Jurkat, Clone E6-1 (cell line): ENCODE data around the gene YWHAB.

ENCODE experiments used
- DNase-seq: peaks from one replicate; pipeline ENCODE4 v3.0.0-alpha.2; 2011; ENCODE audit warnings: low read depth, low spot score
- H3K4me3 ChIP-seq: 2 replicates; pipeline ENCODE4 v1.5.1; 2011; ENCODE audit warnings: mild to moderate bottlenecking, low read length, control low read depth, moderate library complexity

The YWHAB gene

DNA sequence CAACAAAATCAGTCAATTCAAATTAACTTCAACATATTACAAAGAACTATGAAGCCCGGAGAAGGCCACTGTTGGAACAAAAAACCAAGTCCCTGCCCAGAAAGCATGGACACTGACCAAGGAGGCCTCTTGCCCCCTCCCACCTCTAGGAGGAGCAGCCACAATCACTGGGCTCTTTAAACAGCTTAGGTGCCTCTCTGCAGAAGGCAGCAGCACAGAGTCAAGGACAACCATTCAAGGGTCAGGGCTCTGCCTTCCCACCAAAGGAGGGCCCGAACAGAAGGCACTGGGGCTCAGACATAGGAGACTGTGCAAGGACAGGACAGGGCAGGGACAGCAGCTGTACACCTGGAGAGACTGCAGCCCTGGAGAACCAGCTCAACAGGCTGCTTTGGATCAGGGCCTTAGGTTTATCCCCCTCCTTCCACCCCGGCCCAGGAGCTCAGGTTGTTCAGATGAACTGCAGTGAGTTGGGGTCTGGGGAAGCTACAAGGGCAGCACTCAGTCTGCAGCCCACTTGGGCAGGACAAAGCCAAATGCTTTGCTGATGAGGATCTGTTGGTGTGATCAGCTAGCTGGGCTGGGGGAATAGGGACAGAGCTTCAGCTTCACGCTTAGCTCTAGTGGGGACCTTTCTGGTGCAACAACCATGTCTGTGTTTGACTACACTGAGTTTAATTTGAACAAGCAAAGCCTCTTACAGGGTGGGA, 56.9 kb downstream of the YWHAB start:
- DNase-seq, result no peak
- H3K4me3 ChIP-seq, result no peak overlapping the region

DNA sequence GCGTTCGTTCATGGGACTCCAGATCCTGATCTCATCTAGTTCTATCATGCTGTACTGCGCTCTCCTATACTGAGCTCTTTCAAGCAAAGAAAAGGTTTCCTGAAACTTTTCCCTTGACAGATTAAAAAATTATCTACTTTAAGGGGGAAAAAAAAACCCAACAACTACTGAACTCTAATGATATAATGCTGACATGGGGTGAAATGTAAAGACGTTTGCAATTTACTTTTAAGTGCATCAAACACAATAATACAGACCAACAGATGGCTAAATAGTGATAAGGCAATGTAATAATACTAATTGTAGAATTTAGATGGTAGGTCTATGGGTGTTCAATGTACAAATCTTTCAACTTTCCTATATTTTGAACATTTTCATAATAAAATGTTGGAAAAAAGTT, 58.3 kb downstream of the YWHAB start:
- no peak overlapping the region for H3K4me3 ChIP-seq
- DNase-seq, result no peak

DNA sequence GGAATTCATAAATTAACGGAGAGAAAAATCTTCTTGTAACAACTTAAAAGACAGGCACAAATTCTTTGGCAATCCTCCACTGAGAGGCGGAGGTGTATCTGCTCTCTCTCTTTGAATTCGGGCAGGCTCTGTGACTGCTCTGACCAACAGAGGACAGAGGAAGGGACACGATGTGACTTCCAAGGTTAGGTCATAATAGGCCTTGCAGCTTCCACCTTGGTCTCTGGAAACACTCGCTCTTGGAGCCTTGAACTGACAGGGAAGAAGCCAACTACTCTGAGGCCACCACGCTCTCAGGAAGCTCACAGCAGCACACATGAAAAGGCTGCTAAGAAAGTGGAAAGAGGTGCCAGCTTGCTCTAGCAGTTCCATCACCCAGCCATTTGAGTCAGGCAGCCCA, 59.8 kb downstream of the YWHAB start:
- no peak overlapping the region for H3K4me3 ChIP-seq
- no peak for DNase-seq

DNA sequence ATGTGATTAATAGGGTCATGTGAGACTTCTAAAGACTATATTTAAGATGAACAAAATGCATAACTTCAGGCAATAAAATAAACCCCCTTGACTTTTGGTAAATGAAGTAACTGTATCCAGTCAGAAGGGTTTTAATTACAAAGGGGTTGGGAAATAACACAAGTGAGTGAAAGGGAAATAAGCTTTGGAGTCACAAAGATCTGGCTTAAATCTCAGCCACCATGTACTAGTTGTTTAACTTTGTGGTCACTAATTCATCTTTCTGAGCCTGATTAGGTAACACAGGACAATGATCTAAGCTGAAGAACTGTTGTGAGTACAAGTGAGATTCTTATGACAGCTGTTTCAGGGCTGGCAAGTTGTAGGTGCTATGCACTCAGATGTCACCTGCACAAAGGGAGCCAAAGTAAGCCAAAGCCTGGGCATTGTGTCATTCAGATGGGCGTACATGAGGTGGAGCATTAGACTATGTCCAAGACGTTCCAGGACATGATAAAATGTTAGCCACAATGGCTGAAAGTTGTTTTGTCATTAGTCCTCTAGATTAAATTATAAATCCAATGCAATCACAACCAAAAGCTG, 60.9 kb downstream of the YWHAB start:
- no peak overlapping the region for H3K4me3 ChIP-seq
- no peak for DNase-seq

- DNase-seq, result no peak
- H3K4me3 ChIP-seq, result no peak overlapping the region
These were observed 62.6 kb downstream of the YWHAB start for GRCh38 chr20:44948107-44948506.

- no peak for DNase-seq
- H3K4me3 ChIP-seq, result no peak overlapping the region
These were observed 63.0 kb downstream of the YWHAB start for GRCh38 chr20:44948513-44948912.

- H3K4me3 ChIP-seq, result no peak overlapping the region
- DNase-seq, result no peak
These were observed 64.9 kb downstream of the YWHAB start for GRCh38 chr20:44950368-44950767.

GRCh38 chr20:44952731-44953130, 67.2 kb downstream of the YWHAB start:
- DNase-seq, result no peak
- no peak overlapping the region for H3K4me3 ChIP-seq

DNA sequence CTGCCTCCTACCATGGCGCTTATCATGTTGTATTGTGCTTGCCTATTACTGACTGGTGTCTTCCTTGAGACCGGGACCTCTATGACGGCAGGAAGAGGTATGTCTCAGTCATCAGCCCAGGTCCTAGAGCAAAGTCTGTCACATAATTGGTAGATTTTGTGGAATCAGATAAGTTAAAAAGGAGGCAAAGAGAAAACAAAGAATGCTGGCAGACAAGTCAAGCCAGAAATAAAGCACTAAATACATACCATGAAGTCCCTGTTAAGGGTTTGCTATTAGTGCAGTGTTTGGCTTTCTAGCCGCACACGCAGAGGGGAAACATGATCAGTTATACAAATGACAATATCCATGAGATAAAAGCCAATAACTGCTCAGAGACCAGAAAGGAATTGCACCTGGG, 68.7 kb downstream of the YWHAB start:
- no peak overlapping the region for H3K4me3 ChIP-seq
- no peak for DNase-seq

DNA sequence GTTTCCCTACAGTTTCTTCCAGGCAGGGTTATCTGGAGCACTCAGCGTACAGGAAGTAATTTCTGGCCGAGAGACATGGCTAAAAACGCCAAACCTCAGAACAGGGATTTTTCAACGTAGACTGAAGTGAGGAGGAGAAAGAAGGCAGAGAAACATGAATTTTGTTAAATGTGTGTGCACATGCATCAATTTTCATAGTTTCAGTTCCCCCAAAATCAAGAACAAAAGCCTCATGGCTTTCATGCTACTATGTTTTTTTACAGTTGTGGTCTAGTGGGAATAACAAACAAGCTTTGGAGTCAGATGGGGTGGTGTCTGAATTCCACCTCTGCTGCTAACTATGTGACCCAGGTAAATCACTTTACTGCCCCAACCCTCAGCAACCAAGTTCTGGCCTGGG, 69.8 kb downstream of the YWHAB start:
- no peak for DNase-seq
- H3K4me3 ChIP-seq, result no peak overlapping the region

GRCh38 chr20:44956410-44956809, 70.9 kb downstream of the YWHAB start:
- H3K4me3 ChIP-seq, result no peak overlapping the region
- no peak for DNase-seq
